GM18508 (cell line): ENCODE data around the gene OSBP2.
"Not testable (repeated sequence)": the region's sequence is repeated elsewhere in the genome, so short reads cannot be mapped to it uniquely, and the experiment has no call there.

Experiments
- ATAC-seq: cut with Tn5 transposase; IDR thresholded peaks from one replicate; pipeline ENCODE4 v1.9.1; 2021; ENCODE audit warnings: moderate number of reproducible peaks; ENCODE audit not compliant: insufficient read depth, unreplicated experiment

OSBP2 gene

GRCh38 chr22:30717331-30717921 is 22.8 kb downstream of the OSBP2 start:
- no peak for ATAC-seq

- no peak for ATAC-seq
Measured at GRCh38 chr22:30717952-30718351, 23.3 kb downstream of the OSBP2 start.

- ATAC-seq, result no peak
Measured at GRCh38 chr22:30718491-30718890, 23.8 kb downstream of the OSBP2 start.

- no peak for ATAC-seq
Measured at GRCh38 chr22:30718938-30719337, 24.3 kb downstream of the OSBP2 start.

GRCh38 chr22:30720263-30720837 is 25.7 kb downstream of the OSBP2 start:
- no peak for ATAC-seq

GRCh38 chr22:30721741-30722140 is 27.1 kb downstream of the OSBP2 start:
- ATAC-seq, result no peak

GRCh38 chr22:30728826-30729225 is 34.2 kb downstream of the OSBP2 start:
- ATAC-seq, result no peak

GRCh38 chr22:30731658-30732057 is 37.0 kb downstream of the OSBP2 start:
- no peak for ATAC-seq

- no peak for ATAC-seq
Measured at GRCh38 chr22:30732426-30732825, 37.8 kb downstream of the OSBP2 start.

- no peak for ATAC-seq
Measured at GRCh38 chr22:30733181-30733631, 38.5 kb downstream of the OSBP2 start.

GRCh38 chr22:30740007-30740406 is 45.3 kb downstream of the OSBP2 start:
- ATAC-seq, result not testable (repeated sequence)

GRCh38 chr22:30740511-30740910 is 45.8 kb downstream of the OSBP2 start:
- ATAC-seq, result not testable (repeated sequence)

GRCh38 chr22:30742291-30743256 is 47.9 kb downstream of the OSBP2 start:
- no peak for ATAC-seq

- ATAC-seq, result no peak
Measured at GRCh38 chr22:30743257-30744020, 48.8 kb downstream of the OSBP2 start.

- ATAC-seq, result no peak
Measured at GRCh38 chr22:30744224-30744623, 49.5 kb downstream of the OSBP2 start.

GRCh38 chr22:30747493-30747892 is 52.8 kb downstream of the OSBP2 start:
- no peak for ATAC-seq

- no peak for ATAC-seq
Measured at GRCh38 chr22:30749272-30749671, 54.6 kb downstream of the OSBP2 start.

- ATAC-seq, result no peak
Measured at GRCh38 chr22:30749849-30750248, 55.2 kb downstream of the OSBP2 start.

- ATAC-seq, result no peak
Measured at GRCh38 chr22:30751529-30751928, 56.9 kb downstream of the OSBP2 start.

GRCh38 chr22:30752771-30753170 is 58.1 kb downstream of the OSBP2 start:
- ATAC-seq, result no peak
